HCT116 (cell line): ENCODE results near the gene TAF6.

Experiments
- POLR2A ChIP-seq: IDR thresholded peaks from 2 replicates; pipeline ENCODE4 v1.7.0; 2011; ENCODE audit warnings: borderline replicate concordance; ENCODE audit not compliant: insufficient read depth, insufficient read length; ENCODE audit errors: extremely low read depth
- YY1 ChIP-seq: IDR thresholded peaks from 2 replicates; pipeline ENCODE4 v1.6.1; 2011; ENCODE audit warnings: low read length, low read depth, moderate library complexity, mild to moderate bottlenecking; ENCODE audit not compliant: insufficient replicate concordance; ENCODE audit errors: extremely low read depth
- TF ChIP-seq, protein P1 (sequence below): IDR thresholded peaks from 2 replicates; pipeline ENCODE4 v1.6.1; 2012
- TF ChIP-seq, protein P2 (sequence below), 3 experiments: fragments of 200-600 bp in 1 of 3; sonication (generic) in 1 of 3; IDR thresholded peaks in 2 of 3; conservative IDR thresholded peaks in 1 of 3; 2 replicates each; pipeline ENCODE4 v1.5.1; 2012 to 2017; ENCODE audit warnings: low read depth in 2 of 3, low read length in 2 of 3, antibody characterized with exemption in 1 of 3, borderline replicate concordance in 1 of 3, control low read depth in 1 of 3, mild to moderate bottlenecking in 1 of 3, mixed read lengths in 1 of 3, mixed run types in 1 of 3, moderate library complexity in 1 of 3; ENCODE audit not compliant: insufficient read depth in 1 of 3

DNA sequence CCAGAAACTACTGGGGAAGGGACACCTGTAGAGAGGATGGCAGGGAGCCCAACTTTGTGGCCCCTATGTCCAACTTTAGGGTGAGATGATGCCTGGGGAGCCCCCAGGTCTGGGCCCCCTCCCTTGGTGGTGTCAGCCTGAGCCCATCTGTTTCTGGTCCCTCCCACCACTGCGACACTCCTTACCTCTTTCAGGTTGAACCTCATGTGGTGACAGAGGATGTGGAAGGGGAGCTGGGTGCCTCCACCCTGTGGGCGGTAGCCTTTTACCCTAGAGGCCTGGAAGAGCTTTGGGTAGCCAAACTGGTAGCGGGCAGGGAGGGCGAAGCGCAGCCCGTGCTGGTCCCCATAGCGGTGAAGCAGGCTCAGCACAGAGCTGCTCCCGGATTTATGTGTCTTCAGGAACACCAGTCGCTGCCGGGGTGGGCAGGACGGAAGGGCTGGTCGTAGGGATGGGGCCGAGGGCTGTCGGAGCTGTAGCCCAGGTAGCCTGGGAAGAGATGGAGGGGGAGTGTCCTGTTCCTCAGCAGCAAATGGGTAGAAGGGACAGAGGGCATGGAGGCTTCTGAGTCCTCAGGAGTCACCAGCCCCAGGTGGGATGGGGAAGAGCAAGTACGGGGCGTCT is 47.3 kb upstream of the TAF6 start:
- TF ChIP-seq, protein P1, sequence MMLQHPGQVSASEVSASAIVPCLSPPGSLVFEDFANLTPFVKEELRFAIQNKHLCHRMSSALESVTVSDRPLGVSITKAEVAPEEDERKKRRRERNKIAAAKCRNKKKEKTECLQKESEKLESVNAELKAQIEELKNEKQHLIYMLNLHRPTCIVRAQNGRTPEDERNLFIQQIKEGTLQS: no peak
- TF ChIP-seq POLR2A (no peak), YY1 (no peak)
- TF ChIP-seq, protein P2, sequence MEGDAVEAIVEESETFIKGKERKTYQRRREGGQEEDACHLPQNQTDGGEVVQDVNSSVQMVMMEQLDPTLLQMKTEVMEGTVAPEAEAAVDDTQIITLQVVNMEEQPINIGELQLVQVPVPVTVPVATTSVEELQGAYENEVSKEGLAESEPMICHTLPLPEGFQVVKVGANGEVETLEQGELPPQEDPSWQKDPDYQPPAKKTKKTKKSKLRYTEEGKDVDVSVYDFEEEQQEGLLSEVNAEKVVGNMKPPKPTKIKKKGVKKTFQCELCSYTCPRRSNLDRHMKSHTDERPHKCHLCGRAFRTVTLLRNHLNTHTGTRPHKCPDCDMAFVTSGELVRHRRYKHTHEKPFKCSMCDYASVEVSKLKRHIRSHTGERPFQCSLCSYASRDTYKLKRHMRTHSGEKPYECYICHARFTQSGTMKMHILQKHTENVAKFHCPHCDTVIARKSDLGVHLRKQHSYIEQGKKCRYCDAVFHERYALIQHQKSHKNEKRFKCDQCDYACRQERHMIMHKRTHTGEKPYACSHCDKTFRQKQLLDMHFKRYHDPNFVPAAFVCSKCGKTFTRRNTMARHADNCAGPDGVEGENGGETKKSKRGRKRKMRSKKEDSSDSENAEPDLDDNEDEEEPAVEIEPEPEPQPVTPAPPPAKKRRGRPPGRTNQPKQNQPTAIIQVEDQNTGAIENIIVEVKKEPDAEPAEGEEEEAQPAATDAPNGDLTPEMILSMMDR (IDR thresholded peaks at IDR 0.05 in 2 of 3, conservative IDR thresholded peaks at IDR 0.05 in 1 of 3; ENCODE audit: borderline replicate concordance in 1 of 3, insufficient read depth in 1 of 3, low read depth in 2 of 3, low read length in 2 of 3): no peak
